Common myeloid progenitor, CD34-positive (primary cell): Measurements from ENCODE around the gene DLAT.
"Not testable (repeated sequence)": the region's sequence is repeated elsewhere in the genome, so short reads cannot be mapped to it uniquely, and the experiment has no call there.

ENCODE experiments used
- CTCF ChIA-PET: fragments of 350-600 bp; sonication (Branson Sonifier 250); formaldehyde crosslinking; loops from one replicate; lab custom pipeline; 2021; ENCODE audit warnings: antibody characterized with exemption; lab: Charles Lee
- POLR2A ChIA-PET: fragments of 350-600 bp; sonication (Branson Sonifier 250); formaldehyde crosslinking; loops from one replicate; lab custom pipeline; 2021; ENCODE audit warnings: antibody characterized with exemption; lab: Charles Lee
- DNase-seq, 3 donors: peaks; one replicate each; pipeline versions ENCODE4 v3.0.0 to v3.0.0-alpha.2; 2013
- H3K27ac ChIP-seq, 2 experiments: 1 replicate in 1 of 2; 2 replicates in 1 of 2; pipeline ENCODE4 v1.7.0; 2013; ENCODE audit warnings: inconsistent platforms in 2 of 2, low read length in 2 of 2, mild to moderate bottlenecking in 2 of 2, low read depth in 1 of 2, moderate library complexity in 1 of 2; ENCODE audit not compliant: severe bottlenecking in 2 of 2, insufficient read depth in 1 of 2, poor library complexity in 1 of 2
- H3K27me3 ChIP-seq, 5 experiments: replicated peaks in 2 of 5; 1 replicate in 3 of 5; 2 replicates in 2 of 5; pipeline versions ENCODE4 v1.6.1 to v1.7.0; 2013; ENCODE audit warnings: low read length in 4 of 5, mild to moderate bottlenecking in 2 of 5, moderate library complexity in 2 of 5, inconsistent platforms in 1 of 5; ENCODE audit not compliant: insufficient read depth in 5 of 5, control insufficient read depth in 4 of 5
- H3K36me3 ChIP-seq, 4 experiments: 1 replicate in 2 of 4; 2 replicates in 2 of 4; pipeline versions ENCODE4 v1.6.1 to v1.7.0; 2013; ENCODE audit warnings: low read length in 3 of 4, control low read depth in 1 of 4, mild to moderate bottlenecking in 1 of 4; ENCODE audit not compliant: control insufficient read depth in 4 of 4, insufficient read depth in 4 of 4
- H3K4me1 ChIP-seq, 4 experiments: 1 replicate in 3 of 4; 2 replicates in 1 of 4; pipeline versions ENCODE4 v1.6.1 to v1.7.1; 2013; ENCODE audit warnings: low read length in 3 of 4, mild to moderate bottlenecking in 3 of 4, control low read depth in 1 of 4, inconsistent platforms in 1 of 4, moderate library complexity in 1 of 4; ENCODE audit not compliant: control insufficient read depth in 4 of 4, insufficient read depth in 4 of 4; ENCODE audit errors: control extremely low read depth in 1 of 4
- H3K4me3 ChIP-seq, 7 experiments: 1 replicate in 4 of 7; 2 replicates in 3 of 7; pipeline versions ENCODE4 v1.5.1 to v1.7.0; 2013; ENCODE audit warnings: mild to moderate bottlenecking in 7 of 7, low read length in 6 of 7, moderate library complexity in 6 of 7, inconsistent platforms in 2 of 7, low read depth in 2 of 7, control low read depth in 1 of 7; ENCODE audit not compliant: insufficient read depth in 4 of 7, control insufficient read depth in 1 of 7; ENCODE audit errors: extremely low read depth in 1 of 7
- H3K9me3 ChIP-seq, 5 experiments: 1 replicate in 4 of 5; 2 replicates in 1 of 5; pipeline versions ENCODE4 v1.6.1 to v1.7.1; 2013; ENCODE audit warnings: low read length in 4 of 5, mild to moderate bottlenecking in 2 of 5, inconsistent platforms in 1 of 5, low read depth in 1 of 5, moderate library complexity in 1 of 5; ENCODE audit not compliant: control insufficient read depth in 4 of 5, insufficient read depth in 2 of 5; ENCODE audit errors: control extremely low read depth in 1 of 5
- WGBS: methylation state at CpG from one replicate; pipeline ENCODE4 v1.1.5; 2013; ENCODE audit not compliant: insufficient coverage; 5-methylcytosine and 5-hydroxymethylcytosine counted together

Gene DLAT

DNA sequence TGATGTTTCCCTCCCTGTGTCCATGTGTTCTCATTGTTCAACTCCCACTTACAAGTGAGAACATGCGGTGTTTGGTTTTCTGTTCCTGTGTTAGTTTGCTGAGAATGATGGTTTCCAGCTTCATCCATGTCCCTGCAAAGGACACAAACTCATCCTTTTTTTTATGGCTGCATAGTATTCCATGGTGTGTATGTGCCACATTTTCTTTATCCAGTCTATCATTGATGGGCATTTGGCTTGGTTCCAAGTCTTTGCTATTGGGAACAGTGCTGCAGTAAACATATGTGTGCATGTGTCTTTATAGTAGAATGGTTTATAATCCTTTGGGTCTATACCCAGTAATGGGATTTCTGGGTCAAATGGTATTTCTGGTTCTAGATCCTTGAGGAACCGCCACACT lies 21.4 kb downstream of the DLAT start:
- WGBS, result 80% methylated on average over 1 of the region's 2 CpGs
- POLR2A ChIA-PET, CTCF ChIA-PET, H3K4me3 ChIP-seq, H3K9me3 ChIP-seq, H3K27ac ChIP-seq, H3K27me3 ChIP-seq, DNase-seq: not testable (repeated sequence)
- H3K36me3 ChIP-seq, result peaks cover 3 to 57% (median 28%) of the 10 kb centered on the region in 4 experiments
- H3K4me1 ChIP-seq, result peaks cover 0 to 15% (median 13%) of the 10 kb centered on the region in 4 experiments

DNA sequence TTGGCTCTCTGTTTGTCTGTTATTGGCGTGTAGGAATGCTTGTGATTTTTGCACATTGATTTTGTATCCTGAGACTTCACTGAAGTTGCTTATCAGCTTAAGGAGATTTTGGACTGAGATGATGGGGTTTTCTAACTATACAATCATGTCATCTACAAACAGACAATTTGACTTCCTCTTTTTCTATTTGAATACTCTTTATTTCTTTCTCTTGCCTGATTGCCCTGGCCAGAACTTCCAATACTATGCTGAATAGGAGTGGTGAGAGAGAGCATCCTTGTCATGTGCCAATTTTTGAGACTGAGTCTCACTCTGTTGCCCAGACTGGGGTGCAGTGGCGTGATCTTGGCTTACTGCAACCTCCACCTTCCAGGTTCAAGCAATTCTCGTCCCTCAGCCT lies 23.0 kb downstream of the DLAT start:
- ChIA-PET POLR2A (interaction anchor here (0.7 to 1.2 kb wide), 2 partner anchors 8 to 10 kb away, joined by 3 to 5 read pairs; no protein-coding TSS in a partner anchor), CTCF (interaction anchor here (0.6 kb wide), 1 partner anchor 225 kb away, joined by 3 read pairs; no protein-coding TSS in a partner anchor)
- DNase-seq, H3K4me1 ChIP-seq, H3K27me3 ChIP-seq, H3K4me3 ChIP-seq, H3K27ac ChIP-seq, H3K9me3 ChIP-seq: not testable (repeated sequence)
- peaks cover 6 to 67% (median 40%) of the 10 kb centered on the region in 4 experiments for H3K36me3 ChIP-seq
- no CpG with 5 or more reads among the region's 3 CpGs for WGBS

DNA sequence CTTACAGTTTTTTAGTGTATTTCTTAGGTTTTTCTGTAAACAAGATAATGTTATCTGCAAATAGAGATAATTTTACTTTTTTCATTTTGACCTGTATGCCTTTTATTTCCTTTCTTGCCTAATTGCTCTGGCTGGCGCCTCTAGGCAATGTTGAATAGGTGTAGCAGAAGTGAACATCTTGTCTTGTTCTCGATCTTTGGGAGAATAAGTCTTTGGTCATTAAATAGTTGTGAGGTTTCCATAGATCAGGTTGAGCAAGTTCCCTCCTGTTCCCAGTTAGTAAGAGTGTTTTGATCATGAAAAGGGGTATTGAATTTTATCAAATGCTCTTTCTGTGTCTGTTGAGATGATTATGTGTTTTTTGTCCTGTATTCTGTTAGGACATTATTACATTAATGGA lies 24.6 kb downstream of the DLAT start:
- H3K4me1 ChIP-seq, result no peaks in the 10 kb centered on the region
- WGBS, result 50% methylated on average over 2 of the region's 2 CpGs
- H3K27me3 ChIP-seq, result no peaks in the 10 kb centered on the region
- H3K36me3 ChIP-seq, result peaks cover 8 to 63% (median 41%) of the 10 kb centered on the region in 4 experiments
- ChIA-PET CTCF (no interaction called here), POLR2A (no interaction called here)
- no peak overlapping the region for H3K27ac ChIP-seq
- DNase-seq, result no peak
- no peaks in the 10 kb centered on the region for H3K9me3 ChIP-seq
- no peak overlapping the region for H3K4me3 ChIP-seq

DNA sequence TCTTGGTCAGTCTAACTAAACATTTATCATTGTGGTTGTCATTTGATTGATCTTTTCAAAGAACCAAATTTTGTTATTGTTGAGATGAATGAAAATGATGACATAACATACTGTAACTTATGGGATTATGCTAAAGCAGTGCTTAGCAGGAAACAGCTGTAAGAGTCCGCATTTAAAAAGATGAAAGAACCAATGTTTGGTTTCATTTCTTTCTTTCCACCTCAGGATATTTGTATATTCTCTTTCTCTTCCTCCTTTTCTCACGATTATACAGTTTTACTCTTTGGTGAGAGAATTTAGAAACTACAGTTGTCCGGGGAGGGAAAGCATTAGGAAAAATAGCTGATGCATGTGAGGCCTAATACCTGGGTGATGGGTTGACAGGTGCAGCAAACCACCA lies 25.5 kb downstream of the DLAT start:
- Histone ChIP-seq H3K4me1 (no peaks in the 10 kb centered on the region), H3K4me3 (no peak overlapping the region), H3K27ac (no peak overlapping the region), H3K27me3 (no peaks in the 10 kb centered on the region), H3K36me3 (peaks cover 8 to 59% (median 36%) of the 10 kb centered on the region in 4 experiments), H3K9me3 (no peaks in the 10 kb centered on the region)
- no peak for DNase-seq
- no CpG with 5 or more reads among the region's 3 CpGs for WGBS
- CTCF ChIA-PET, result interaction anchor here (0.7 kb wide), 1 partner anchor 1388 kb away, joined by 3 read pairs; no protein-coding TSS in a partner anchor
- POLR2A ChIA-PET, result no interaction called here

DNA sequence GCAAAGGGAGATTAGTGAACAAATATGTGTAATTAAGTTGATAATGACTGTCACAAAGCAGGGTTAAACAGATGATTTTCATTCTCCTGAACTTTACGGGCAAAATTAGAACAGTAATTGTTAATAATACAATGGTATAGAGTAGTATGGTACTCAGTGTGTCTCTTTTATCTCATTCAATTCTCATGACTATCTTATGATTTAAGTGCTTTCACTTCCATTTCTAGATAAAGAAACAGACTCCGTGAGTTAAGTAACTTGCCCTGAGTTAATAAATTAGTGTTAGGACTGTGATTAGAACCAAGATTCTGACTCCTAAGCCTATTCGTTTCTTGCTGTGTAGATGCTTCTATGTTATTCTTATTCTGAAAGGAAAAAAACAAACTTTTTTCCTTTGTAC lies 26.6 kb downstream of the DLAT start:
- no peaks in the 10 kb centered on the region for H3K4me1 ChIP-seq
- WGBS, result 20% methylated on average over 1 of the region's 3 CpGs
- H3K36me3 ChIP-seq, result peaks cover 10 to 62% (median 37%) of the 10 kb centered on the region in 4 experiments
- no peak for DNase-seq
- no peak overlapping the region for H3K27ac ChIP-seq
- H3K4me3 ChIP-seq, result no peak overlapping the region
- ChIA-PET POLR2A (no interaction called here), CTCF (no interaction called here)
- H3K27me3 ChIP-seq, result no peaks in the 10 kb centered on the region
- H3K9me3 ChIP-seq, result no peaks in the 10 kb centered on the region

DNA sequence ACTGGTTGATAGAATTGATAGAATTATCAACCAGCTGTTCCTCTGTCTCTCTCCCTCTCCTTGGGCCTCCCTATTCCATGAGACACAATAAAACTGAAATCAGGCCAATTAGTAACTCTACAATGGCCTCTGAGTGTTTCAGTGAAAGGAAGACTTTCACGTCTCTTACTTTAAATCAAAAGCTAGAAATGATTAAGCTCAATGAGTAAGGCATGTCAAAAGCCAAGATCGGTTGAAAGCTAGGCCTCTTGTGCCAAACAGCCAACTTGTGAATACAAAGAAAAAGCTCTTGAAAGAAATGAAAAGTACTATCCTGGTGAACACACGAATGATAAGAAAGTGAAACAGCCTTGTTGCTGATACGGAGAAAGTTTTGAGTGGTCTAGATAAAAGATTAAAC lies 32.0 kb downstream of the DLAT start:
- ChIA-PET CTCF (interaction anchor here (1.4 kb wide), 1 partner anchor 16 kb away, joined by 3 read pairs; the partner anchor contains the start of gene PIH1D2), POLR2A (no interaction called here)
- WGBS, result 100% methylated on average over 3 of the region's 4 CpGs
- H3K4me1 ChIP-seq, result no peaks in the 10 kb centered on the region
- no peaks in the 10 kb centered on the region for H3K27me3 ChIP-seq
- H3K9me3 ChIP-seq, result no peaks in the 10 kb centered on the region
- H3K4me3 ChIP-seq, result no peak overlapping the region
- no peak overlapping the region for H3K27ac ChIP-seq
- H3K36me3 ChIP-seq, result peaks cover 9 to 73% (median 36%) of the 10 kb centered on the region in 4 experiments
- no peak for DNase-seq

DNA sequence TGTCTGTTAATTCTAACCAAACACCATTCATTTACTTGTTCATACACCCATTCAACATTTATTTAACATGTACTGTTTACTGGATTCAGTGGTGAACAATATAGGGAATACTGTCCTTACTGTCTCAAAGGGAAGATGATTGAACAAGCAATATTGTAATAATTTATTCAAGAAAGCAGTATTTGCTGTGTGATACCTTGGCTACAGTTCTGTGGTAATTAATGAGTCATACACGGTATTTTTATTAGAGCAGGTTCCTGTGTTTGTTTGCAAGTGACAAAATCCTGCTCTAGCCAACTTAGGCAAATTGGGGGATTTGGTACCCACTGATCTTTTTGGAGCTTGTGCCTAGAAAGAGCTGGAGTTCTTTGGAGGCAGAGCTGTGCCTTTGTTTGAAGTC lies 32.9 kb downstream of the DLAT start:
- WGBS, result 100% methylated on average over 1 of the region's 1 CpG
- Histone ChIP-seq H3K27ac (no peak overlapping the region), H3K4me1 (no peaks in the 10 kb centered on the region), H3K36me3 (peaks cover 2 to 71% (median 36%) of the 10 kb centered on the region in 4 experiments), H3K4me3 (no peak overlapping the region), H3K9me3 (no peaks in the 10 kb centered on the region), H3K27me3 (no peaks in the 10 kb centered on the region)
- CTCF ChIA-PET, result interaction anchor here (1.4 kb wide), 1 partner anchor 15 kb away, joined by 3 read pairs; the partner anchor contains the start of gene PIH1D2
- no peak for DNase-seq
- POLR2A ChIA-PET, result interaction anchor here (0.6 kb wide), 1 partner anchor 10 kb away, joined by 3 read pairs; no protein-coding TSS in a partner anchor
